HG02943 (cell line): ENCODE measurements around the gene TBX3.

Experiments
- ATAC-seq: cut with Tn5 transposase; IDR thresholded peaks from one replicate; pipeline ENCODE4 v1.9.1; 2021; ENCODE audit warnings: mild to moderate bottlenecking, low read depth, moderate library complexity; ENCODE audit not compliant: unreplicated experiment

Gene TBX3

GRCh38 chr12:114683709-114684097 is 272 bp downstream of the TBX3 start:
- no peak for ATAC-seq

- no peak for ATAC-seq
These were observed 928 bp downstream of the TBX3 start for GRCh38 chr12:114682785-114683708.

- no peak for ATAC-seq
These were observed 1.7 kb downstream of the TBX3 start for GRCh38 chr12:114682106-114682784.

- ATAC-seq = no peak
These were observed 2.7 kb downstream of the TBX3 start for GRCh38 chr12:114681116-114681871.

GRCh38 chr12:114680604-114681069 is 3.3 kb downstream of the TBX3 start:
- ATAC-seq = no peak

DNA sequence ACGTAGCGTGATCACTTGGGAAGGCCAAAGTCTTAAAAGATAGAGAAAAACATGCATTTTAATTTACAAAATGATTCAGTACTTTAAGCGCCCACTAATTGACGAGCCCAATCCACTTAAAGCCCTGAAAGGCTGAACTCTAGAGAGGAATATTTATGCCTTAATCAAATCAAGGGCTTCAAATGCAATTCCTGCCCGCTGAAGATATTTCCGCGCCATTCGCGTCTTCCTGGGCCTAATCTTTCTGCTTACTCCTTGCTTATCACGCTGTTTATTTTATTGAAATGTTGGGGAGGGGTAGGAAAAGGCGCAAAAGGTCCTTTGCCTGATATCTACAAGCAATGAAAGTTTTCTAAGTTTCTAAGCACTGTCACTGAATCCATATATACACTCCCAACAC is 4.0 kb downstream of the TBX3 start:
- no peak for ATAC-seq

GRCh38 chr12:114679452-114679875 is 4.5 kb downstream of the TBX3 start:
- no peak for ATAC-seq

- no peak for ATAC-seq
These were observed 5.3 kb downstream of the TBX3 start for GRCh38 chr12:114678718-114679117.

DNA sequence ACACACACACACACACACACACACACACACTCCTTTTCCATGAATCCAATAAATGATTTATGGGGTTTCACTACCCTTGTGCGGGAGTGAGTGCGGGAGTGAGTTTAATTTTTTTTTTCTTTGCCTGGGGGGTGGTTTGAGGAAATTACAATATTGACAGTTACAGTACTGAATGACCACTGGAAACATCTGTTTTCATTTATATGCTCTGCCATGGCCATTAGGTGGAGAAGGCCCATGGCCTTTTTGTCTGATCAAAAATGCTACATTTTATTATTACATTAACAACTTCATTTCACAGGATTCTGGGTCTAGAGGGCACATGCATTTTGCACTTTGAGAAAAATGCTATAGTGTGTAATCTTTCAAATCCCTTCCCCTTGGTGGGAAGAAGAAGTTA is 5.9 kb downstream of the TBX3 start:
- ATAC-seq = no peak

DNA sequence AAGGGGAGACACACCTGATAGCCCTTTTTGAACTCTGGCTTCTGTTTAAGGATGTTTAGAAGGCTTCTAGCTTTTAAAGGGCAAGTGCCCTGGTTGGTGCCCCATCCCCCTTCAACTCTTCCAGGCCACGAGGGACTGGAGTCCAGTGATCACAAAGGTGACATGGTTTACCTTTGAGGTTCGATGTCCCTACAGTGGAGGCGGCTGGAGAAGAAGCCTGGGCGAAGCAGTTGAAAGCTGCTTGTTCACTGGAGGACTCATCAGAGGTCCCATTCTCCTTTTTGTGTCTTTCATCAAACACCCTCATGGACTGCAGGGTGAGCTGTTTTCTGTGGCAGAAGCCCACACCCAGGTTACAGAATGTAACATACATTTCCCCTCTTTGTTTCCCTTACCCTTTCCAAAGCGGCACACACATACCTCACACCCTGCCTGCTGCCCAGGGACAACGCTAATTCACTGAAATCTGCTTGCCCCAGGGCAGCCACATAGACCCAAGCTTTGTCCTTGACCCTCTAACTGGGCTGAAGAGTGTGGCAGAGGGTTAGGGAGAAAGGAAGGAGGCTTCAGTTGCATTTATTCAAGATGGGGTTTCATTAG is 7.7 kb downstream of the TBX3 start:
- no peak for ATAC-seq

DNA sequence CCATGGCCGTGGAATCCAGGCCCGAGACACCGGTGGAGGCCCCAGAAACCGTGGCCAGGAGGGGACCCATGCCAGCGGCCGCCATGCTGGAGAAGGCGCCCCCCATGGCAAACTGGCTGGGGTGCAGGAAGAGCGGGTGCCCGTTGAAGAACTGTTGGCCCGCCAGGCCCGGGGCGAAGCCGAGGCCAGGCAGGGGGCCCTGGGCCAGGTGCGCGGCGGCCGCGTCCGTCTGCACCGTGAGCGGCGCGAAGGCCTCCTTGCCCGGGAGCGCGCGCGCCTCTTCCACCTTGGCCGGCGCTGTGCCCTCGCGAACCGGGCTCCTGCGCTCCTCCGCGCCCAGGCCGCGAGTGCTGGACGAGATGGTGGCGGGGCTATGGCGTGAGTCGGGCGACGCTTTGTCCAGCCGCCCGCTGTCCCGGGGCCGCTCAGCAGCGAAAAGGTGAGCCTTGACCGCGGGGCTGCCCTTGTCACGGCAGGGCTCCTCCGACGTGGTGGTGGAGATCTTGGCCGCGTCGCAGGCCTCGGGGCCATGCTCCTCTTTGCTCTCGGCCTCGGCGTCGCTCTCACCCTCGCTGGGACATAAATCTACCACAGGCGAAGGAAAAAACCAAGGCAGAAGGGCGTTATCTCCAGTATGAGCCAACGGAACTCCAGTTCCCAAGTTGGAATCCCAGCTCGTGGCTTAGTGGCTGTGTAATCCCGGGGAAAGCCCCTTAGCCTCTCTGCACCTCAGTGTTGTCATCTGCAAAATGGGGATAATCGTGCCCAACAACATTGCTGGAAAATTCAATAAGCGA is 9.5 kb downstream of the TBX3 start:
- no peak for ATAC-seq

DNA sequence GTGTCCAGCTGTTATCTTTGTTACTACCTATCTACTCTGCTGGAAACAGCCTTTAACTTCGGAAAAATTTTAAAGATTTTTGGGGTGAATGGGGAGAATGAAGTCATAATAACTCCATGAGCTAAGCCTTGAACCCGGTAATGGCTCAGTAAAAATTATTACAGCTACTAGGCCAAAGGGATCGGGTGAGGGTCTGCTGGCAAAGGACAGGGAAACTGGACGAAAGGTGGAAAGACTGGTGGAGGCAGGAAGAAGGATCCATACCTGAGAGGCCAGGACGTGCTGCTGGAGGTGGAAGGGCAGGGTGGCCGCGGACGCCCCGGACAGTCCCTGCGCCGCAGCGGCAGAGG is 10.1 kb downstream of the TBX3 start:
- ATAC-seq = no peak

DNA sequence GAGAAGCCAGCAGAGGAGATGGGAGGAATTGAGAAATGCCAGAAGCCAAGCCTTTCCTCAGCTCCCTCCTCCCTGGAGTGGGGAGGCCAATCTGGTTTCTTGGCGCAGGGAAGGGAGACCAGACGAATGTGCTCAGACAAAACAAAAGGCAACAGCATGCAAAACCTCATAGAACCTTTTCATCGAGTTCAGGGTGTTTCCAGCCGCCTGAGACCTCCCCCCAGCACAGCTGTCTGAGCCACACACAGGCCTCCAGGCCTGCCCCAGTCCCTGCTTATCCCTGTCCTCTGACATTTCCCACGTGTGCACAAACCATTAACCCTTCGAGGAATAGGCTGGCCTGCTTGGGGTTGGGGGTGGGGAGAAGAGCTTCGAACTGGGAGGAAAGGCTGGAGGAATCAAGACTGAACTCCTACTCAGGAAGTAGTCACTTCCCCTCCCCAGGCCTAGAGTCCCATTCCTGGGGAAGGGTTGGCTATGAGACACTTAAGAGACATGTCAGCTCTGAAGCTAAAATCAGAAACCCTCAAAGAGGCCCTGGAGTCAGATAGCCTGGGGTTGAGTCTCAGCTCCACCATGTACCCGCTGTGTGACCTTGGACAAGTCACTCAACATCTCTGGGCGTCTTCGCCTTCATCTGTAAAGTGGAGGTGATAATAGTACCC is 10.7 kb downstream of the TBX3 start:
- ATAC-seq = no peak

DNA sequence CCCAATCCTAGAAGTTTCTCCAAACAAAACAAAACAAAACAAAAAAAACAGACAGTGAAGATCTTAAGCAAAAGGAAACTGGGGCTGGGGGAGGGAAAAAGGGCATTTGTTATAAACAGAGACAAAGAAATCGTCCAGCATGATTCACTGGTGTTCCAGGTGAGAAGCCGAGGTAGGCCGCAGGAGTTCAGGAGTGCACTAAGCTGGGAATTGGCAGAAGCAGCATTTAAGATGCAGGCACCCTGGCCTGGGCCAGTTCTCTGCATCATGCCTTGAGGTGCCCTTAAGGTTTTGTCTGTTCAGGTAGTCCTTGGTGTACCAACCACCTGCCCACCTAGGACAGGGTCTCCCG is 11.2 kb downstream of the TBX3 start:
- ATAC-seq = no peak

GRCh38 chr12:114671443-114672411 is 12.2 kb downstream of the TBX3 start:
- no peak for ATAC-seq

DNA sequence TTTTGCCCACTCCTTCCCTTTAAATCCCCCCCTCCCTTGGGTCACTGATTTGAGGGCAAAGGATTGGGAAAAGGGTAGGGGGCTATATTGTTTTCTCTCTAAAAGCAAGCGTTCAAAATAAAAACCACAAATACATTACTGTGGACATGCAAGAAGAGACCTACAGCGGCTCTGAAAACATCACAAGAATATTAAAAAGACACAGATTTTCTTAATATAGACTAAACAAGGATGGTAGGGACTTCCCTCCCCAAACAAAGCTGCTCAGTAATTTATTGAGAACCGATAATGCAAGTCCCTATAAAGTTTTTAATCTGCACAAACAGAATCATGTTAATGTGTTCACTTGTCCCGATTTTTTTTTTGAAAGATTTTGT is 12.9 kb downstream of the TBX3 start:
- ATAC-seq = no peak

DNA sequence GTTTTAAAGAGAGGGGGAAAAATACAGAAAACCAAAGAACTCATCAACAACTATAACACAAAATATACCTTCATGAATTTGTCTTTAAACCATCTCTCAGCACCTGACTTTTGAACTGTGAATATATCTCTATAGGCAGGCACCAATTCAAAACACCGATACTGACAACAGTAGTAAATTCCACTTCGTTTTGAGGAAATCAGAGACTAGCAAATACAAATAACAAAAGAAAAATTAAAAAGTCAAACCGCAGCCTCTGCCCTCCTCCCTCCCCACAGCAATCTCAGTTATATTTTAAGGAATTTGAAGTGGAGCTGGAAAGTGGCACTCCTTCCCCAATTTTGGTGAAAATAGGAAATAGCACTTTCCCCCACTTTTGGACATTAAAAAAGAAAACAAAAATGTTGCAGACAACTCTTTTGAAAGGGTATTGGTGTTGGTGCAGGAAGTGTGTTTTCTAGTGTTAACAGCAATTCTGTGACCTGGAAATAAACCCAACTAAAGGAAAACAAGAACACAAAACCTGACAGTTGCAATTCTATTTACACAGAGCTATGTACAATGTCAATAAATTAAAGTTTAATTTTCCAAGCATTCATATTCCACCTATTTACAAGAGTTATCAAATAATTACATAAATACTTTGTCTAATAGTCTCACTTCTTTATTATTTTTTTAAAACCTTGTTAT is 13.5 kb downstream of the TBX3 start:
- no peak for ATAC-seq
